ENCODE data around the gene LMF2.
"Not testable (repeated sequence)": the region's sequence is repeated elsewhere in the genome, so short reads cannot be mapped to it uniquely, and the experiment has no call there.

The LMF2 gene

GRCh38 chr22:50524676-50525103 lies 17.2 kb upstream of the LMF2 start:
- no peak for DNase-seq (ENCODE audit: low read depth in 1 of 2, low spot score in 1 of 2)

DNA sequence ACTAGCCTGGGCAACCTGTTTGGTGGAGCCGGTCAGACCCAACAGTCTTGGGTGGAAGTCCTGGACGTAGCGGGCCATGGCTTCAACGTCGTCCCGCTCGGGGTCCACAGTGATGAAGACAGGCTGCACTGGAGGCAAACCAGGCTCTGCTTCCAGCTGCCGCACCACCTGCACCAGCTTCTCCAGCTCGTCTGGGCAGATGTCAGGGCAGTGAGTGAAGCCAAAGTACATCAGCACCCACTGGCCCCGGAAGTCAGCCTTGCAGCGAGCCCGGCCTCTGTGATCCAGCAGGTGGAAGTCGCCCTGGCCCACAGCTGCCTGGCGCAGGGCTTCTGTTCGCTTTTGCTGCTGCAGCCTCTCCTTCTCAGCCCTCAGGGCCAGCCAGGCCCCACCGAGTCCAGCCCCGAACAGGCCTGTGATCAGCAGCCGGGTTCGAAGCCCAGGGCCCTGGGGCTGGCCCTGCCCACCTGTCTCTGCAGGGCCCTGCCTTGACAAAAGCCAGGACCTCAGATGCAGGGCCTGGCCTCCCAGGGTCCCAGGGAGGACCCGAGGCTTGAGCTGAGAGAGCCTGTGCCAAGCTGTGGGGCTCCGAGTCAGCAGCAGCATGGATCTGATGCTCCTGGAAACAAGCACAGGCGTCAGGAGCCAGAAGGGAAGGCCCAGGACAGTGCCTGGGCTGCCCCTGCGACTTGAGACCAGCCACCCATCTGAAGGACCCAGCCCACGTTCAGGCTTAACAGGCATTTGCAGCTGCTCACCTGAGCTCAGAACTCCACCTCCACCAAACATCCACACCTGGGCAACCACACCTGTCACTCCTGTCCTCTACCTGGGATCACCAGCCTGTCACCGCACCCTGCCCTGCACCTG lies 16.5 kb upstream of the LMF2 start:
- no peak for DNase-seq (ENCODE audit: low read depth in 1 of 2, low spot score in 1 of 2)

GRCh38 chr22:50523458-50523805 lies 15.9 kb upstream of the LMF2 start:
- DNase-seq (ENCODE audit: low read depth in 1 of 2, low spot score in 1 of 2) = no peak

DNA sequence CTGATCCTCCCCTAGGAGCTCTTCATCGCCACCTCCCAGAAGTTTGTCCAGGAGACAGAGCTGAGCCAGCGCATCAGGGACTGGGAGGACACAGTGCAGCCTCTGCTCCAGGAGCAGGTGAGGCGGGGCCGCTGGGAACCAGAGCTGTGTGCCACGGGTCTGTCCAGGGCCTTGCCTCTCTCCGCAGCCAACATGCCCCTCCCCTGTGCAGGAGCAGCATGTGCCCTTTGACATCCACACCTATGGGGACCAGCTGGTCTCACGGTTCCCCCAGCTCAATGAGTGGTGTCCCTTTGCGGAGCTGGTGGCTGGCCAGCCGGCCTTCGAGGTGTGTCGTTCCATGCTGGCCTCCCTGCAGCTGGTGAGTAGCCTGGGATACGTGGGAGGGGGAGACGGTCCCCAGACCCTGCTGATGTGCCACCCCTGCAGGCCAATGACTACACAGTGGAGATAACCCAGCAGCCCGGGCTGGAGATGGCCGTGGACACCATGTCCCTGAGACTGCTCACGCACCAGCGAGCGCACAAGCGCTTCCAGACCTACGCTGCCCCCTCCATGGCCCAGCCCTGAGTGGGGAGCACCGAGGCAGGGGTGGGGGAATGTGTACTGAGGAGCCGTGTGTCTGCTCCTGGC lies 15.4 kb upstream of the LMF2 start:
- DNase-seq (ENCODE audit: low read depth in 1 of 2, low spot score in 1 of 2) = no peak

DNA sequence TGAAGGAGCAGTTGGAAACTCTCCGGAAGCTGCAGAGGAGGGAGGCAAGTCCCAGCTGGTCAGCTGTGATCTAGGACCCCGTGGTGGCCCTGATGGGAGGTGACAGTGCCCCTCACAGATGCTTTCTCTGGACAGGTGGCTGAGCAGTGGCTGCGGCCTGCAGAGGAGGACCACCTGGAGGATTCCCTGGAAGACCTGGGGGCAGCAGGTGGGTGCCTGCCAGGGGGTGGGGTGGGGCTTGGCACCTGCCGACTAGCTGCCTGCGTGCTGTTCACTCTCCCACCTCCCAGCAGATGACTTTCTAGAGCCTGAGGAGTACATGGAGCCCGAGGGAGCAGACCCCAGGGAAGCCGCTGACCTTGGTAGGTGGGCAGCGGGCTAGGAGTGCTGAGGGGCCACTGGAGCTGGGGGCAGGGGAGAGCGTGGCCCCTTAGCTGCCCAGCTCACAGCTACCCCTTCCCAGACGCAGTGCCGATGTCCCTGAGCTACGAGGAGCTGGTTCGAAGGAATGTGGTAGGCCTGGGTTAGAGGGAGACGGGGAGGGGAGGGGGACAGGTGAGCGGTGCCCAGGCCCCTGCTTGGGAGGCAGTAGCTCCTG lies 14.8 kb upstream of the LMF2 start:
- DNase-seq (ENCODE audit: low read depth in 1 of 2, low spot score in 1 of 2) = no peak

- DNase-seq (ENCODE audit: low read depth in 1 of 2, low spot score in 1 of 2) = no peak
Measured at GRCh38 chr22:50521710-50522109, 14.2 kb upstream of the LMF2 start.

- DNase-seq (ENCODE audit: low read depth in 1 of 2, low spot score in 1 of 2) = no peak
Measured at GRCh38 chr22:50520826-50521453, 13.4 kb upstream of the LMF2 start.

GRCh38 chr22:50520184-50520583 lies 12.7 kb upstream of the LMF2 start:
- DNase-seq (ENCODE audit: low read depth in 1 of 2, low spot score in 1 of 2) = not testable (repeated sequence)

GRCh38 chr22:50519151-50519550 lies 11.6 kb upstream of the LMF2 start:
- DNase-seq (ENCODE audit: low read depth in 1 of 2, low spot score in 1 of 2) = no peak

- DNase-seq (ENCODE audit: low read depth in 1 of 2, low spot score in 1 of 2) = no peak
Measured at GRCh38 chr22:50518606-50519005, 11.1 kb upstream of the LMF2 start.

DNA sequence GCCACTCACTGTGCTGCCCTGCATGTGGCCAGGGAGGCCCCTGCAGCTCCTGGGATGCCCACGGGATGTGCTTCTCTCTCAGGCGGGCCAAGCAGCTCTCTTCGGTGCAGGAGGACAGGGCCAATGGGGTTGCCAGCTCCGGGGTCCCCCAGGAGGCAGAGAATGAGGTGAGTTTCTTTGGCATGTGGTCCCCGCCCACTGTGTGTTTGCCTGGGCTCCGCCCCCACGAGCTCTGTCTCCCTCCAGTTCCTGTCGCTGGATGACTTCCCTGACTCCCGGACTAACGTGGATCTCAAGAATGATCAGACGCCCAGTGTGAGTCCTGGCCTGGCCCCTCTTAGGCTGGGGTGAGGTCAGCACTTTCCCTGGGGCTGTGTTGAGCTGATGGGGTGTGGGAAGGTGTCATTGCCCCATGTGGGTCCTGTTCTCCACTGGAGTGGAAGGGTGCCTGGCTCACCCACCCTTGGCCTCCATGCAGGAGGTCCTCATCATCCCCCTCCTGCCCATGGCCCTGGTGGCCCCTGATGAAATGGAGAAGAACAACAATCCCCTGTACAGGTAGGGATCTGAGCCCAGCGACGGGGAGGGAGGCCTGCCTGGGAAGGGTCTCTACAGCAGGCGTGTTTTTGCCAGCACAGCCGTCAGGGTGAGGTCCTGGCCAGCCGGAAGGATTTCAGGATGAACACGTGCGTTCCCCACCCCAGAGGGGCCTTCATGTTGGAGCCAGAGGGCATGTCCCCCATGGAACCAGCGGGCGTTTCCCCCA lies 10.2 kb upstream of the LMF2 start:
- DNase-seq (ENCODE audit: low read depth in 1 of 2, low spot score in 1 of 2) = no peak

GRCh38 chr22:50516891-50517290 lies 9.4 kb upstream of the LMF2 start:
- DNase-seq (ENCODE audit: low read depth in 1 of 2, low spot score in 1 of 2) = no peak

DNA sequence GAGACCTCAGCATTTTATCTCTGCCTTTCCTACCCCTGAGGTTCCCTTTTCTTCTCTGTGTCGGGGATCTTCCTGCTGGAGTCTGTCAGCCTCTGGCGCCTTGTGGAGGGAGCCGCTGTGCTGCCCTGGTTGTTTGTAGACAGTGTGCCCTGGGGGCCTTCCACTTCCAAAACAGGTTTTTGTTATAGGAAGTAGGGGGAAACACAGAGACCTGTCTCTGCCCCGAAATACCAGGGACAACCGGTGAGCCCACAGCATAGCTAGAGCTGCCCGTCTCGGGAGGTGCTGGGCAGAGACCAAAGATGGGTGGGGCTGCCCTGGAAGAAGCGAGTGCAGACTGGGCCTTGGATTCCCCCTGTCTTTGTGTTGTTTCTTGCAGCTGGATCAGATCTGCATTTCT lies 8.6 kb upstream of the LMF2 start:
- DNase-seq (ENCODE audit: low read depth in 1 of 2, low spot score in 1 of 2) = no peak

DNA sequence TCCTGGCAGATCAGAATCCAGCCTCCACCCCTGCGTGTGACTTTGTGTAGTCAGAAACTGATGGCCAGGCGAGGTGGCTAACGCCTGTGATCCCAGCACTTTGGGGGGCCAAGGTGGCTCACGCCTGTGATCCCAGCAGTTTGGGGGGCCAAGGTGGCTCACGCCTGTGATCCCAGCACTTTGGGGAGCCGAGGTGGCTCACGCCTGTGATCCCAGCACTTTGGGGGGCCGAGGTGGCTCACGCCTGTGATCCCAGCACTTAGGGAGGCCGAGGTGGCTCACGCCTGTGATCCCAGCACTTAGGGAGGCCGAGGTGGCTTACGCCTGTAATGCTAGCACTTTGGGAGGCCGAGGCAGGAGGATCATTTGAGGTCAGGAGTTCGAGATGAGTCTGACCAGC lies 5.7 kb upstream of the LMF2 start:
- no peak for DNase-seq (ENCODE audit: low read depth in 1 of 2, low spot score in 1 of 2)

DNA sequence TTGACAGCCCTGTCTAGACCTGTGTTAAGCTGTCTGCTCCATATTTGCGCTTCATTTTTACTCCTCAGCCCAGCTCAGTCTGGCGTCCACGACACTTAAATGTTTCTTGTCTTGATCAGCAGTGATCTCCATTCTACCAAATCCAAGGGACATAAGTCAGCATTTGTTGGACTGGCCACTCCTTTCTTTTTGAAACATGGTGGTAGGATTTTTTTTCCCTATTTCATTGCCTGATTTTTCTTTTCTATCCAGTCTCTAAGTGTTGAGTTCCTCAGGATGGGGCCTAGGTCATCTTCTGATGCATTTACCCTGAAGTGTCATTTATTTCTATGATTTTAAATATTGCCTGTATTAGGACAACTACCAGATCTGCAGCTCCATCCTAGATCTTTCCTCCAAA lies 1.4 kb upstream of the LMF2 start:
- DNase-seq (ENCODE audit: low read depth in 1 of 2, low spot score in 1 of 2) = no peak

GRCh38 chr22:50507991-50508884 lies 736 bp upstream of the LMF2 start, which contains the start of gene NCAPH2:
TSS of gene NCAPH2 (plus strand) at chr22:50508224. CDS start at chr22:50508338, 114 bp downstream.
- peak; percentile 96 to 98 for DNase-seq (ENCODE audit: low read depth in 1 of 2, low spot score in 1 of 2)

- DNase-seq (ENCODE audit: low read depth in 1 of 2, low spot score in 1 of 2) = no peak
Measured at GRCh38 chr22:50506611-50507420, 686 bp downstream of the LMF2 start.

- DNase-seq (ENCODE audit: low read depth in 1 of 2, low spot score in 1 of 2) = no peak
Measured at GRCh38 chr22:50505776-50506610, 1.5 kb downstream of the LMF2 start.
